Body of pancreas (tissue), 4 donors: ENCODE measurements around the gene PREP. TPM values are rescaled to one million over a fixed set of nuclear protein-coding genes. Genes with fewer than 3 reads are reported as not detected.

Source experiments
- ATAC-seq: fragments of 150-250 bp; one replicate; pipeline ENCODE4 v1.9.1; 2016
- DNase-seq, 4 donors: peaks; one replicate each; pipeline ENCODE4 v3.0.0-alpha.2; 2019
- H3K27ac ChIP-seq, 4 donors: fragments of 200-600 bp; sonication (generic); 1 replicate in 3 of 4; 2 replicates in 1 of 4; pipeline versions ENCODE4 v1.5.1 to v1.6.1; 2016 to 2019; ENCODE audit warnings: mild to moderate bottlenecking in 1 of 4, mixed read lengths in 1 of 4, moderate library complexity in 1 of 4
- H3K27me3 ChIP-seq, 2 donors: fragments of 200-600 bp; sonication (generic); one replicate each; pipeline ENCODE4 v1.6.0; 2016; ENCODE audit warnings: mild to moderate bottlenecking in 1 of 2
- H3K36me3 ChIP-seq, 2 donors: fragments of 200-600 bp; sonication (generic); replicated peaks in 1 of 2; 2 replicates each; pipeline ENCODE4 v1.5.1; 2016; ENCODE audit warnings: low read depth in 2 of 2; ENCODE audit not compliant: insufficient read depth in 1 of 2
- H3K4me1 ChIP-seq: fragments of 200-600 bp; sonication (generic); one replicate; pipeline ENCODE4 v1.6.0; 2016
- H3K4me3 ChIP-seq, 2 donors: fragments of 200-600 bp; sonication (generic); 1 replicate in 1 of 2; 2 replicates in 1 of 2; pipeline ENCODE4 v1.5.1; 2016 to 2019
- H3K9me3 ChIP-seq, 3 donors: fragments of 200-600 bp; sonication (generic); 1 replicate in 2 of 3; 2 replicates in 1 of 3; pipeline ENCODE4 v1.5.1; 2016
- CTCF ChIP-seq, 7 experiments: fragments of 450-650 bp in 4 of 7; fragments of 200-600 bp in 3 of 7; sonication (generic) in 3 of 7; IDR thresholded peaks; one replicate each; pipeline ENCODE4 v1.5.1; 2016 to 2019; ENCODE audit warnings: antibody characterized with exemption in 7 of 7
- POLR2A ChIP-seq, 3 donors: fragments of 450-650 bp; IDR thresholded peaks; one replicate each; pipeline ENCODE4 v1.6.1; 2016; ENCODE audit warnings: antibody characterized with exemption in 3 of 3, mild to moderate bottlenecking in 2 of 3
- WGBS, 2 donors: methylation state at CpG; one replicate each; pipeline ENCODE4 v1.1.5; 2017; 5-methylcytosine and 5-hydroxymethylcytosine counted together
- intact Hi-C: fragments of 100-400 bp; cut with DNase I; formaldehyde crosslinking; loops from one replicate; pipeline ENCODE4 v1.15.1; 2023
- total RNA-seq, 2 donors: library from RNA; depleted of rRNA; stranded (reverse); fragments of >200 nt; gene quantifications; one replicate each; pipeline ENCODE4 v1.1.0, GENCODE V29; 2016

The PREP gene
- total RNA-seq, 2 donors from 2014 or later, result 10.1 to 21.8 TPM

GRCh38 chr6:105443941-105444340 is 41.1 kb upstream of the PREP start:
- Histone ChIP-seq H3K9me3 (no peaks in the 10 kb centered on the region), H3K4me1 (no peaks in the 10 kb centered on the region), H3K27me3 (no peaks in the 10 kb centered on the region), H3K27ac (no peak overlapping the region), H3K4me3 (no peak overlapping the region), H3K36me3 (no peaks in the 10 kb centered on the region)
- ATAC-seq (no peak), DNase-seq (no peak)
- no peak for TF ChIP-seq POLR2A (IDR thresholded peaks at IDR 0.05)
- TF ChIP-seq CTCF (IDR thresholded peaks at IDR 0.05), result no peak
- intact Hi-C loops, result no loop called here
- WGBS, 2 donors, result 77 to 83% methylated on average over 6 of the region's 6 CpGs

GRCh38 chr6:105442369-105442768 is 39.5 kb upstream of the PREP start:
- Histone ChIP-seq H3K4me3 (no peak overlapping the region), H3K36me3 (no peaks in the 10 kb centered on the region), H3K4me1 (no peaks in the 10 kb centered on the region), H3K9me3 (no peaks in the 10 kb centered on the region), H3K27ac (no peak overlapping the region), H3K27me3 (no peaks in the 10 kb centered on the region)
- DNase-seq (no peak), ATAC-seq (no peak)
- intact Hi-C loops, result no loop called here
- WGBS, 2 donors, result 78 to 88% methylated on average over 1 of the region's 1 CpG
- TF ChIP-seq CTCF (IDR thresholded peaks at IDR 0.05) (no peak), POLR2A (IDR thresholded peaks at IDR 0.05) (no peak)

- no peak for DNase-seq
- WGBS, 2 donors, result 41 to 46% methylated on average over 2 of the region's 2 CpGs
- no peak for ATAC-seq
Measured at GRCh38 chr6:105437236-105437635, 34.4 kb upstream of the PREP start.

GRCh38 chr6:105433723-105434122 is 30.8 kb upstream of the PREP start:
- Histone ChIP-seq H3K4me1 (peaks cover under 1% of the 10 kb centered on the region), H3K9me3 (no peaks in the 10 kb centered on the region), H3K27ac (no peak overlapping the region), H3K27me3 (no peaks in the 10 kb centered on the region), H3K4me3 (no peak overlapping the region), H3K36me3 (no peaks in the 10 kb centered on the region)
- DNase-seq (no peak), ATAC-seq (no peak)
- intact Hi-C loops, result no loop called here
- 49 to 52% methylated on average over 3 of the region's 3 CpGs for WGBS, 2 donors
- no peak for TF ChIP-seq CTCF (IDR thresholded peaks at IDR 0.05)
- no peak for TF ChIP-seq POLR2A (IDR thresholded peaks at IDR 0.05)

More at GRCh38 chr6:105437236-105437635, 34.4 kb upstream of the PREP start:
- Histone ChIP-seq H3K27me3 (no peaks in the 10 kb centered on the region), H3K27ac (no peak overlapping the region), H3K36me3 (no peaks in the 10 kb centered on the region), H3K9me3 (no peaks in the 10 kb centered on the region), H3K4me3 (no peak overlapping the region), H3K4me1 (no peaks in the 10 kb centered on the region)
- intact Hi-C loops, result no loop called here
- no peak for TF ChIP-seq CTCF (IDR thresholded peaks at IDR 0.05)

GRCh38 chr6:105432797-105433196 is 29.9 kb upstream of the PREP start:
- no peaks in the 10 kb centered on the region for H3K36me3 ChIP-seq
- H3K4me1 ChIP-seq, result peaks cover 4% of the 10 kb centered on the region
- no peak overlapping the region for H3K4me3 ChIP-seq
- DNase-seq (peak in 1 of 4 donors; percentile 7), ATAC-seq (no peak)
- 46 to 48% methylated on average over 3 of the region's 3 CpGs for WGBS, 2 donors
- H3K9me3 ChIP-seq, result no peaks in the 10 kb centered on the region
- no peak overlapping the region for H3K27ac ChIP-seq
- intact Hi-C loops, result no loop called here
- TF ChIP-seq POLR2A (IDR thresholded peaks at IDR 0.05), result no peak
- TF ChIP-seq CTCF (IDR thresholded peaks at IDR 0.05), result no peak
- no peaks in the 10 kb centered on the region for H3K27me3 ChIP-seq
